H1 (cell line): ENCODE results near the gene ANKRD24.

Experiments used
- BACH1 ChIP-seq: IDR thresholded peaks from 2 replicates; pipeline ENCODE4 v1.6.1; 2012; ENCODE audit warnings: low read length, improper control_type of control experiment
- CREB1 ChIP-seq: IDR thresholded peaks from 2 replicates; pipeline ENCODE4 v1.6.1; 2012; ENCODE audit warnings: inconsistent platforms
- EP300 ChIP-seq, 2 experiments: IDR thresholded peaks; 1 replicate in 1 of 2; 2 replicates in 1 of 2; pipeline ENCODE4 v1.6.1; 2011 to 2012; ENCODE audit warnings: low read depth in 2 of 2, low read length in 2 of 2, mild to moderate bottlenecking in 2 of 2, borderline replicate concordance in 1 of 2, inconsistent platforms in 1 of 2, moderate library complexity in 1 of 2
- KDM5A ChIP-seq: fragments of 200-600 bp; IDR thresholded peaks from 2 replicates; pipeline ENCODE4 v1.7.1; 2012; ENCODE audit warnings: mild to moderate bottlenecking, low read length, inconsistent platforms, mixed read lengths
- POLR2A ChIP-seq, 2 experiments: IDR thresholded peaks; 1 replicate in 1 of 2; 2 replicates in 1 of 2; pipeline ENCODE4 v1.6.1; 2011; ENCODE audit warnings: low read depth in 2 of 2, low read length in 2 of 2, mild to moderate bottlenecking in 2 of 2; ENCODE audit errors: control extremely low read depth in 1 of 2
- RAD21 ChIP-seq, 2 experiments: IDR thresholded peaks in 1 of 2; conservative IDR thresholded peaks in 1 of 2; 2 replicates each; pipeline ENCODE4 v1.6.1; 2011; ENCODE audit warnings: low read depth in 2 of 2, low read length in 2 of 2, improper control_type of control experiment in 1 of 2, inconsistent platforms in 1 of 2, mild to moderate bottlenecking in 1 of 2, moderate library complexity in 1 of 2
- SIN3A ChIP-seq, 2 experiments: IDR thresholded peaks in 1 of 2; conservative IDR thresholded peaks in 1 of 2; 2 replicates each; pipeline ENCODE4 v1.6.1; 2011 to 2012; ENCODE audit warnings: low read length in 2 of 2, improper control_type of control experiment in 1 of 2, low read depth in 1 of 2, mild to moderate bottlenecking in 1 of 2
- SP1 ChIP-seq: IDR thresholded peaks from 2 replicates; pipeline ENCODE4 v1.6.1; 2011; ENCODE audit warnings: low read depth, low read length
- SUZ12 ChIP-seq: fragments of 200-600 bp; sonication (generic); IDR thresholded peaks from 2 replicates; pipeline ENCODE4 v1.6.1; 2012; ENCODE audit warnings: mild to moderate bottlenecking, inconsistent platforms, low read length, moderate library complexity, mixed read lengths
- YY1 ChIP-seq: IDR thresholded peaks from 2 replicates; pipeline ENCODE4 v1.6.1; 2011; ENCODE audit warnings: low read depth, mild to moderate bottlenecking, low read length
- TF ChIP-seq, protein P1 (sequence below), 3 experiments: IDR thresholded peaks; 1 replicate in 2 of 3; 2 replicates in 1 of 3; pipeline versions ENCODE4 v1.5.1 to v1.6.1; 2011; ENCODE audit warnings: low read length in 3 of 3, mild to moderate bottlenecking in 3 of 3, inconsistent platforms in 2 of 3, low read depth in 1 of 3, moderate library complexity in 1 of 3; ENCODE audit not compliant: insufficient read depth in 1 of 3; ENCODE audit errors: control extremely low read depth in 1 of 3
- TF ChIP-seq, protein P2 (sequence below): IDR thresholded peaks from 2 replicates; pipeline ENCODE4 v1.6.1; 2012; ENCODE audit warnings: inconsistent platforms
- TF ChIP-seq, protein P3 (sequence below): IDR thresholded peaks from 2 replicates; pipeline ENCODE4 v1.6.1; 2012; ENCODE audit warnings: low read length, inconsistent platforms

DNA sequence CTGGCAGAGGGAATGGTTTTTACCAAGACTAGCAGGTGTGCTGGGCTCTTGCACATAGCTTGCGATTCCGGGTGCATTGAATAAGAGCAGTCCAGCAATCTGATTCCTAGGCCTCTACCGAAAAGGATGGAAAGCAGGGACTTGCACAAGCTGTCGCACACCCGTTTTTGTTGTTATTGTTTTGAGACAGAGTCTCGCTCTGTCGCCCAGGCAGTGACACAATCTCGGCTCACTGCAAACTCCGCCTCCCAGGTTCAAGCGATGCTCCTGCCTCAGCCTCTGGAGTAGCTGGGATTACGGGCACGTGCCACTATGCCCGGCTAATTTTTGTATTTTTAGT is 52.3 kb downstream of the ANKRD24 start:
- no peak for TF ChIP-seq RAD21 (IDR thresholded peaks at IDR 0.05 in 1 of 2, conservative IDR thresholded peaks at IDR 0.05 in 1 of 2; ENCODE audit: low read depth in 2 of 2, low read length in 2 of 2)
- TF ChIP-seq SP1 = no peak
- TF ChIP-seq, protein P1, sequence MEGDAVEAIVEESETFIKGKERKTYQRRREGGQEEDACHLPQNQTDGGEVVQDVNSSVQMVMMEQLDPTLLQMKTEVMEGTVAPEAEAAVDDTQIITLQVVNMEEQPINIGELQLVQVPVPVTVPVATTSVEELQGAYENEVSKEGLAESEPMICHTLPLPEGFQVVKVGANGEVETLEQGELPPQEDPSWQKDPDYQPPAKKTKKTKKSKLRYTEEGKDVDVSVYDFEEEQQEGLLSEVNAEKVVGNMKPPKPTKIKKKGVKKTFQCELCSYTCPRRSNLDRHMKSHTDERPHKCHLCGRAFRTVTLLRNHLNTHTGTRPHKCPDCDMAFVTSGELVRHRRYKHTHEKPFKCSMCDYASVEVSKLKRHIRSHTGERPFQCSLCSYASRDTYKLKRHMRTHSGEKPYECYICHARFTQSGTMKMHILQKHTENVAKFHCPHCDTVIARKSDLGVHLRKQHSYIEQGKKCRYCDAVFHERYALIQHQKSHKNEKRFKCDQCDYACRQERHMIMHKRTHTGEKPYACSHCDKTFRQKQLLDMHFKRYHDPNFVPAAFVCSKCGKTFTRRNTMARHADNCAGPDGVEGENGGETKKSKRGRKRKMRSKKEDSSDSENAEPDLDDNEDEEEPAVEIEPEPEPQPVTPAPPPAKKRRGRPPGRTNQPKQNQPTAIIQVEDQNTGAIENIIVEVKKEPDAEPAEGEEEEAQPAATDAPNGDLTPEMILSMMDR (IDR thresholded peaks at IDR 0.05; ENCODE audit: control extremely low read depth in 1 of 3, insufficient read depth in 1 of 3, low read depth in 1 of 3, low read length in 3 of 3) = no peak
- TF ChIP-seq EP300 (IDR thresholded peaks at IDR 0.05; ENCODE audit: borderline replicate concordance in 1 of 2, low read depth in 2 of 2, low read length in 2 of 2) = no peak
- TF ChIP-seq BACH1 = no peak
- no peak for TF ChIP-seq SIN3A (conservative IDR thresholded peaks at IDR 0.05 in 1 of 2, IDR thresholded peaks at IDR 0.05 in 1 of 2; ENCODE audit: low read depth in 1 of 2, low read length in 2 of 2)
- TF ChIP-seq, protein P2, sequence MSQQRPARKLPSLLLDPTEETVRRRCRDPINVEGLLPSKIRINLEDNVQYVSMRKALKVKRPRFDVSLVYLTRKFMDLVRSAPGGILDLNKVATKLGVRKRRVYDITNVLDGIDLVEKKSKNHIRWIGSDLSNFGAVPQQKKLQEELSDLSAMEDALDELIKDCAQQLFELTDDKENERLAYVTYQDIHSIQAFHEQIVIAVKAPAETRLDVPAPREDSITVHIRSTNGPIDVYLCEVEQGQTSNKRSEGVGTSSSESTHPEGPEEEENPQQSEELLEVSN = no peak
- no peak for TF ChIP-seq KDM5A
- TF ChIP-seq, protein P3, sequence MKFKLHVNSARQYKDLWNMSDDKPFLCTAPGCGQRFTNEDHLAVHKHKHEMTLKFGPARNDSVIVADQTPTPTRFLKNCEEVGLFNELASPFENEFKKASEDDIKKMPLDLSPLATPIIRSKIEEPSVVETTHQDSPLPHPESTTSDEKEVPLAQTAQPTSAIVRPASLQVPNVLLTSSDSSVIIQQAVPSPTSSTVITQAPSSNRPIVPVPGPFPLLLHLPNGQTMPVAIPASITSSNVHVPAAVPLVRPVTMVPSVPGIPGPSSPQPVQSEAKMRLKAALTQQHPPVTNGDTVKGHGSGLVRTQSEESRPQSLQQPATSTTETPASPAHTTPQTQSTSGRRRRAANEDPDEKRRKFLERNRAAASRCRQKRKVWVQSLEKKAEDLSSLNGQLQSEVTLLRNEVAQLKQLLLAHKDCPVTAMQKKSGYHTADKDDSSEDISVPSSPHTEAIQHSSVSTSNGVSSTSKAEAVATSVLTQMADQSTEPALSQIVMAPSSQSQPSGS = no peak
- no peak for TF ChIP-seq YY1
- no peak for TF ChIP-seq CREB1
- no peak for TF ChIP-seq POLR2A (IDR thresholded peaks at IDR 0.05; ENCODE audit: control extremely low read depth in 1 of 2, low read depth in 2 of 2, low read length in 2 of 2)
- no peak for TF ChIP-seq SUZ12
